Thyroid gland (tissue), 4 donors: Measurements from ENCODE around the gene UCP2. TPM values are rescaled to one million over a fixed set of nuclear protein-coding genes. Genes with fewer than 3 reads are reported as not detected.

Experiments
- DNase-seq, 2 donors: peaks; one replicate each; pipeline ENCODE4 v3.0.0-alpha.2; 2019
- H3K27ac ChIP-seq, 3 donors: fragments of 200-600 bp; sonication (generic); 1 replicate in 2 of 3; 2 replicates in 1 of 3; pipeline ENCODE4 v1.5.1; 2016 to 2019; ENCODE audit warnings: mild to moderate bottlenecking in 1 of 3, moderate library complexity in 1 of 3
- H3K27me3 ChIP-seq: fragments of 200-600 bp; sonication (generic); one replicate; pipeline ENCODE4 v1.5.1; 2019
- H3K36me3 ChIP-seq, 2 donors: fragments of 200-600 bp; sonication (generic); one replicate each; pipeline ENCODE4 v1.5.1; 2016 to 2019
- H3K4me1 ChIP-seq, 2 donors: fragments of 200-600 bp; sonication (generic); one replicate each; pipeline ENCODE4 v1.5.1; 2017 to 2019
- H3K4me3 ChIP-seq, 3 donors: fragments of 200-600 bp; sonication (generic); replicated peaks in 1 of 3; 1 replicate in 2 of 3; 2 replicates in 1 of 3; pipeline ENCODE4 v1.5.1; 2016; ENCODE audit warnings: mild to moderate bottlenecking in 1 of 3
- H3K9me3 ChIP-seq: fragments of 200-600 bp; sonication (generic); one replicate; pipeline ENCODE4 v1.5.1; 2017
- CTCF ChIP-seq, 6 experiments: fragments of 200-600 bp in 3 of 6; fragments of 450-650 bp in 3 of 6; sonication (generic) in 3 of 6; IDR thresholded peaks; one replicate each; pipeline ENCODE4 v1.5.1; 2016 to 2019; ENCODE audit warnings: antibody characterized with exemption in 6 of 6, mild to moderate bottlenecking in 2 of 6, inconsistent platforms in 1 of 6, moderate library complexity in 1 of 6
- POLR2A ChIP-seq, 2 donors: fragments of 450-650 bp; IDR thresholded peaks; one replicate each; pipeline ENCODE4 v1.6.1; 2017; ENCODE audit warnings: antibody characterized with exemption in 2 of 2, mild to moderate bottlenecking in 2 of 2, moderate library complexity in 1 of 2
- WGBS, 2 donors: methylation state at CpG; one replicate each; pipeline ENCODE4 v1.1.5; 2017; 5-methylcytosine and 5-hydroxymethylcytosine counted together
- intact Hi-C: fragments of 100-400 bp; cut with DNase I; formaldehyde crosslinking; loops from one replicate; pipeline ENCODE4 v1.15.1; 2023
- total RNA-seq, 4 donors: library from RNA; depleted of rRNA; stranded (reverse); fragments of >200 nt; gene quantifications; one replicate each; pipeline ENCODE4 v1.2.3, GENCODE V29; 2016

Gene UCP2
- total RNA-seq, 4 donors from 2014 or later, result 41.4 to 97.0 (median 52.5) TPM

GRCh38 chr11:73980001-73980961 is 2.4 kb downstream of the UCP2 start:
- Histone ChIP-seq H3K4me1 (peaks cover 21 to 28% of the 10 kb centered on the region in 2 donors), H3K27ac (peak overlapping the region in 2 of 3 donors; percentile 92 to 93), H3K36me3 (peaks cover 26 to 32% of the 10 kb centered on the region in 2 donors), H3K4me3 (peak overlapping the region in 1 of 3 donors; percentile 2), H3K27me3 (no peaks in the 10 kb centered on the region), H3K9me3 (no peaks in the 10 kb centered on the region)
- intact Hi-C loops, result loop anchor here (5.0 kb wide), 1 partner anchor 42 kb away; no protein-coding TSS in a partner anchor
- TF ChIP-seq POLR2A (IDR thresholded peaks at IDR 0.05) (peak in 1 of 2 donors; percentile 37), CTCF (IDR thresholded peaks at IDR 0.05) (no peak)
- WGBS, 2 donors, result 48 to 65% methylated on average over 6 of the region's 6 CpGs
- peak; percentile 75 to 80 for DNase-seq

GRCh38 chr11:73978576-73979086 is 4.0 kb downstream of the UCP2 start:
- no peak for DNase-seq

GRCh38 chr11:73977856-73978519 is 4.7 kb downstream of the UCP2 start:
- Histone ChIP-seq H3K4me1 (peaks cover 21 to 39% of the 10 kb centered on the region in 2 donors), H3K27me3 (no peaks in the 10 kb centered on the region), H3K9me3 (no peaks in the 10 kb centered on the region), H3K36me3 (peaks cover 30 to 43% of the 10 kb centered on the region in 2 donors), H3K4me3 (no peak overlapping the region), H3K27ac (peak overlapping the region in 1 of 3 donors; percentile 93)
- WGBS, 2 donors, result 95 to 97% methylated on average over 18 of the region's 18 CpGs
- TF ChIP-seq CTCF (IDR thresholded peaks at IDR 0.05) (no peak), POLR2A (IDR thresholded peaks at IDR 0.05) (no peak)
- no peak for DNase-seq
- intact Hi-C loops, result no loop called here

More at GRCh38 chr11:73978576-73979086, 4.0 kb downstream of the UCP2 start:
- 79 to 93% methylated on average over 3 of the region's 3 CpGs for WGBS, 2 donors
- Histone ChIP-seq H3K27ac (peak overlapping the region in 2 of 3 donors; percentile 92 to 93), H3K4me1 (peaks cover 21 to 35% of the 10 kb centered on the region in 2 donors), H3K4me3 (no peak overlapping the region), H3K9me3 (no peaks in the 10 kb centered on the region), H3K36me3 (peaks cover 30 to 43% of the 10 kb centered on the region in 2 donors), H3K27me3 (no peaks in the 10 kb centered on the region)
- intact Hi-C loops, result no loop called here
- TF ChIP-seq CTCF (IDR thresholded peaks at IDR 0.05), result no peak
- no peak for TF ChIP-seq POLR2A (IDR thresholded peaks at IDR 0.05)

GRCh38 chr11:73976451-73977151 is 6.0 kb downstream of the UCP2 start:
- Histone ChIP-seq H3K4me3 (no peak overlapping the region), H3K27ac (no peak overlapping the region), H3K27me3 (no peaks in the 10 kb centered on the region), H3K9me3 (no peaks in the 10 kb centered on the region), H3K4me1 (peaks cover 15 to 42% of the 10 kb centered on the region in 2 donors), H3K36me3 (peaks cover 30 to 43% of the 10 kb centered on the region in 2 donors)
- WGBS, 2 donors, result 94 to 95% methylated on average over 13 to 14 of the region's 14 CpGs
- TF ChIP-seq CTCF (IDR thresholded peaks at IDR 0.05) (no peak), POLR2A (IDR thresholded peaks at IDR 0.05) (no peak)
- intact Hi-C loops, result no loop called here
- no peak for DNase-seq
